IgD-negative memory B cell (primary cell): ENCODE measurements around the gene UGDH. TPM values are rescaled to one million over a fixed set of nuclear protein-coding genes. Genes with fewer than 3 reads are reported as not detected.
"Not testable (repeated sequence)": the region's sequence is repeated elsewhere in the genome, so short reads cannot be mapped to it uniquely, and the experiment has no call there.

Experiments
- H3K27ac Mint-ChIP-seq, 3 donors: one replicate each; pipeline ENCODE4 v1.8.0; 2020 to 2022; ENCODE audit warnings: mild to moderate bottlenecking in 3 of 3, mixed read lengths in 3 of 3, moderate library complexity in 1 of 3
- H3K27me3 Mint-ChIP-seq: one replicate; pipeline ENCODE4 v1.8.0; 2021; ENCODE audit warnings: mixed read lengths
- H3K36me3 Mint-ChIP-seq: one replicate; pipeline ENCODE4 v1.8.0; 2020; ENCODE audit warnings: mild to moderate bottlenecking, mixed read lengths
- H3K4me1 Mint-ChIP-seq, 3 donors: one replicate each; pipeline ENCODE4 v1.8.0; 2020 to 2022; ENCODE audit warnings: mixed read lengths in 3 of 3, mild to moderate bottlenecking in 1 of 3
- H3K4me3 Mint-ChIP-seq, 4 donors: one replicate each; pipeline ENCODE4 v1.8.0; 2020 to 2022; ENCODE audit warnings: mild to moderate bottlenecking in 4 of 4, mixed read lengths in 4 of 4, moderate library complexity in 3 of 4
- H3K9me3 Mint-ChIP-seq, 3 donors: one replicate each; pipeline ENCODE4 v1.8.0; 2020 to 2021; ENCODE audit warnings: mixed read lengths in 3 of 3, mild to moderate bottlenecking in 1 of 3
- polyA plus RNA-seq: library from polyadenylated mRNA; unstranded; fragments of 300-500 nt; fragmentation: Illumina TruSeq; gene quantifications from one replicate; pipeline ENCODE4 v1.2.3, GENCODE V29; 2021

The UGDH gene
- polyA plus RNA-seq, 1 donor from 2014 or later = 20.0 TPM

DNA sequence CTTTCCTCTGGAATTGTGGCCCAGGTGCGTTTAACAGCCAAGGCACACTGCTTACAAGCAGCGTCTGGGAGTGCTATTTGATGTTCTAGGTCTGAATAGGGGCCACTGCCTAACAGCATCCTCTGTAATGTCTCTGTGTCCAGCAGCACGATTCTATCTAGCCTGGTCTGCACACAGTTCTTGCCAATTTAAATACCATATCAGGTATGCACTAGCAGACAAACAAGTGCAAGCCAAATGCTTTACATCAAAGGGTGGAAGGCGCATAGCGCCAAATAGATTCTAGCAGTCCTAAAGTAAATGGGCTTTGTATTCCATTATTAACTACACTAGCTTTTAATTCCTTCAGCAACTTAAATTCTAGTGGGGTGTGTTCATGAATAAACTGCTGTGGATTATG lies 15.8 kb upstream of the UGDH start:
- Mint-ChIP-seq H3K4me3 (no peak overlapping the region), H3K27ac (peak overlapping the region in 1 of 3 donors; percentile 49), H3K27me3 (no peaks in the 10 kb centered on the region), H3K4me1 (peaks cover 0 to 5% (median 2%) of the 10 kb centered on the region in 3 donors), H3K9me3 (no peaks in the 10 kb centered on the region), H3K36me3 (peaks cover 4% of the 10 kb centered on the region)

- Mint-ChIP-seq H3K4me1 (peaks cover 0 to 5% (median 2%) of the 10 kb centered on the region in 3 donors), H3K9me3 (no peaks in the 10 kb centered on the region), H3K4me3 (no peak overlapping the region), H3K36me3 (peaks cover 4% of the 10 kb centered on the region), H3K27me3 (no peaks in the 10 kb centered on the region), H3K27ac (peak overlapping the region in 1 of 3 donors; percentile 49)
Measured at GRCh38 chr4:39542611-39543012, 15.4 kb upstream of the UGDH start.

DNA sequence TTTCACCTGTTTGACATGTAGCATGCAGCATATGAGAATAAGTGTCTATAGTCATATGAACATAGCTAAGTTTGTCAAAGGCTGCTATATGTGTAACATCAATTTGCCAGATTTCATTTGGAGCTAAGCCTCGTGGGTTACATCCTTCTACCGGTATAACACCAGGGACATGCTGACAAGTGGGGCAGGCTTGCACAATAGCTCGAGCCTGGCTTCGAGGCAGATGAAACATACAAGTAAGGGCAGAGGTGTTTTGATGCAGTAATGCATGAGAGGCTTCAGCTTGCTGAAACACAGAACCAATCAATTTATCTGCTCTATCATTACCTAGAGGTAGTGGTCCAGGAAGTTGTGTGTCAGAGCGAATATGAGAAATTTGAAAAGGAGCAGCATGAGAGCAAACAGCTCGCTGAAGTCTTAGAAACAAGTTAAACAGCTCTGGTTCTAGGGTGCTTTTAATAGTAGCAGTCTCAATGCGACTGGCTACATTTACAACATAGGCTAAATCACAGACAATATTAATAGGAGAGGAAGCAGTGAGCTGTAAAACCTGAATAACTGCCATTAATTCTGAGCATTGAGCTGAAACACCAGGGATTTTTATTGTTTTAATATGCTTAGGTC lies 14.9 kb upstream of the UGDH start:
- Mint-ChIP-seq H3K4me3 (no peak overlapping the region), H3K27me3 (no peaks in the 10 kb centered on the region), H3K4me1 (peaks cover 0 to 5% (median 0%) of the 10 kb centered on the region in 3 donors), H3K9me3 (no peaks in the 10 kb centered on the region), H3K36me3 (peaks cover 4% of the 10 kb centered on the region), H3K27ac (no peak overlapping the region)

- Mint-ChIP-seq H3K9me3 (peaks cover 0 to 4% (median 0%) of the 10 kb centered on the region in 3 donors), H3K27ac (no peak overlapping the region), H3K36me3 (peaks cover 1% of the 10 kb centered on the region), H3K4me3 (no peak overlapping the region), H3K4me1 (no peaks in the 10 kb centered on the region), H3K27me3 (no peaks in the 10 kb centered on the region)
Measured at GRCh38 chr4:39539089-39539611, 11.9 kb upstream of the UGDH start.

DNA sequence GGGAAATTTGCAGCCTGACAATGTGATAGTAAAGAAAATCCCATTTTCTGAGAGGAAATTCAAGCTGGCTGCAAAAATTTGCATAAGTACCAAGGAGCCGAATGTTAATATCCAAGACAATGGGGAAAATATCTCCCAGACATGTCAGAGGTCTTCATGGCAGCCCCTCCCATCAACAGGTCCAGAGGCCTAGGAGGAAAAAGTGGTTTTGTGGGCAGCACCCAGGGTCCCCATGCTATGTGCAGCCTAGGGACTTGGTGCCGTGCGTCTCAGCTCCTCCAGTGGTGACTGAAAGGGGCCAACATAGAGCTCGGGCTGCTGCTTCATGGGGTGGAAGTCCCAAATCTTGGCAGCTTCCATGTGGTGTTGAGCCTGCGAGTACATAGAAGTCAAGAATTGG lies 6.3 kb upstream of the UGDH start:
- H3K27me3 Mint-ChIP-seq = no peaks in the 10 kb centered on the region
- H3K9me3 Mint-ChIP-seq = peaks cover 2 to 13% (median 7%) of the 10 kb centered on the region in 3 donors
- peaks cover 3 to 4% (median 3%) of the 10 kb centered on the region in 3 donors for H3K4me1 Mint-ChIP-seq
- no peak overlapping the region for H3K4me3 Mint-ChIP-seq
- H3K36me3 Mint-ChIP-seq = peaks cover 14% of the 10 kb centered on the region
- no peak overlapping the region for H3K27ac Mint-ChIP-seq

GRCh38 chr4:39532237-39532636 lies 5.0 kb upstream of the UGDH start:
- not testable (repeated sequence) for H3K4me3 Mint-ChIP-seq, H3K27ac Mint-ChIP-seq, H3K4me1 Mint-ChIP-seq, H3K27me3 Mint-ChIP-seq
- peaks cover 2 to 13% (median 7%) of the 10 kb centered on the region in 3 donors for H3K9me3 Mint-ChIP-seq
- H3K36me3 Mint-ChIP-seq = peaks cover 14% of the 10 kb centered on the region

DNA sequence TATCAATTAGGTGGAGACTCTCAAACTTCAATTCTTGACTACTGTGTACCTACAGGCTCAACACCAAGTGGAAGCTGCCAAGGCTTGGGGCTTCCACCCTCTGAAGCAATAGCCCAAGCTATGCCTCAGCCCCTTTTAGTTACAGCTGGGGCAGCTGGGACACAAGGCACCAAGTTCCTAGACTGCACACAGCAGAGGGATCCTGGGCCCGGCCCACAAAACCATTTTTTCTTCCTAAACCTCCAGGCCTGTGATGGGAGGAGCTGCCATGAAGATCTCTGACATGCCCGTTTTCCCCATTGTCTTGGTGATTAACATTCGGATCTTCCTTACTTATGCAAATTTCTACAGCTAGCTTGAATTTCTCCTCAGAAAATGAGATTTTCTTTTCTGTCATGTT lies 3.4 kb upstream of the UGDH start:
- H3K36me3 Mint-ChIP-seq = peaks cover 14% of the 10 kb centered on the region
- H3K4me3 Mint-ChIP-seq = peak overlapping the region in 1 of 4 donors; percentile 75
- H3K27me3 Mint-ChIP-seq = no peaks in the 10 kb centered on the region
- H3K9me3 Mint-ChIP-seq = peaks cover 2 to 13% (median 7%) of the 10 kb centered on the region in 3 donors
- H3K27ac Mint-ChIP-seq = no peak overlapping the region
- peaks cover 16 to 21% (median 18%) of the 10 kb centered on the region in 3 donors for H3K4me1 Mint-ChIP-seq

DNA sequence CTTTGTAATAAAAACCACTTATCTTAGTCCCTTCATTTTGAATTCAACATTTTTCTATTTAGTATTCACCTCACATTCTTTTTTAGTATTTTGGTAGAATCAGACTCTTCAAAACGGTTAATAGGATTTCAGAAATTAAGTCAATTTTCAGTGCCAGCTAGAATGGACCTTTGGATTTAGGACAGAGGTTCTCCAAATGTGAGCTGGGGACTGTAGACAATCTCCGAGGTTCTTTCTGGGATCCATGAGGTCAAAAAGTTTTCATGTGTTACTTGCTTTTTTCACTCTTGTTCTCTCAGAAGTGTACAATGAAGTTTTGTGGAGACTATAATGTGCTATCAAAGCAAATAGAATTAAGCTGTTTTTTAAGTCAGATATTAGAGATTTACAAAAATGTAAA lies 2.3 kb upstream of the UGDH start:
- H3K36me3 Mint-ChIP-seq = peaks cover 12% of the 10 kb centered on the region
- H3K4me3 Mint-ChIP-seq = peak overlapping the region in 2 of 4 donors; percentile 41 to 100
- H3K27ac Mint-ChIP-seq = no peak overlapping the region

DNA sequence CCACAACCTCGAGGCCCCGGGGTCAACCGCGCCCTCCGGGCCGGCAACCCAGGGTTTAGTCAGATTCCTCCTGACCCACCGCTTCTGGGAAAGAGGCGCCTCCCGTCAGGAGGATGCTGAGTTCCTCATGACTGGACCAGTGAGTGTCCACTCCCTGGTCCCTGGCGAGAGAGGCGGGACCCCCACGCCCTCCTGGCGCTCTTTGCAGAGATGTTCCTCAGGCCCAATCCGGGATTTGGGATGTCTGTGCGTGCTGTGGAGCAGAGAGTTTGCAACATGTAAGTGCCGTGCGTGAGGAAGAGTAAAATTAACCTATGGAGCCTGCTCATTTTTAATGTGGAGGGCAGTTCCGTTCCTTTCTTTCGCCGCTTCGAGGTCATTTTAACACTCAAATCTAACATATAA lies 824 bp upstream of the UGDH start:
- Mint-ChIP-seq H3K4me3 (peak overlapping the region; percentile 98 to 100 (median 100)), H3K36me3 (peaks cover 12% of the 10 kb centered on the region), H3K4me1 (peaks cover 18 to 22% (median 20%) of the 10 kb centered on the region in 3 donors), H3K27ac (peak overlapping the region; percentile 78 to 91 (median 88)), H3K9me3 (peaks cover 2 to 8% (median 7%) of the 10 kb centered on the region in 3 donors), H3K27me3 (no peaks in the 10 kb centered on the region)

More for the DNA sequence above, 2.3 kb upstream of the UGDH start:
- Mint-ChIP-seq H3K9me3 (peaks cover 2 to 12% (median 7%) of the 10 kb centered on the region in 3 donors), H3K27me3 (no peaks in the 10 kb centered on the region), H3K4me1 (peaks cover 16 to 22% (median 20%) of the 10 kb centered on the region in 3 donors)

- H3K9me3 Mint-ChIP-seq = peaks cover 0 to 3% (median 2%) of the 10 kb centered on the region in 3 donors
- H3K4me1 Mint-ChIP-seq = peaks cover 14 to 22% (median 20%) of the 10 kb centered on the region in 3 donors
- H3K27me3 Mint-ChIP-seq = no peaks in the 10 kb centered on the region
- peaks cover 8% of the 10 kb centered on the region for H3K36me3 Mint-ChIP-seq
- peak overlapping the region; percentile 98 to 100 (median 100) for H3K4me3 Mint-ChIP-seq
- peak overlapping the region in 2 of 3 donors; percentile 63 to 83 for H3K27ac Mint-ChIP-seq
Measured at GRCh38 chr4:39526765-39527295, 409 bp downstream of the UGDH start.

DNA sequence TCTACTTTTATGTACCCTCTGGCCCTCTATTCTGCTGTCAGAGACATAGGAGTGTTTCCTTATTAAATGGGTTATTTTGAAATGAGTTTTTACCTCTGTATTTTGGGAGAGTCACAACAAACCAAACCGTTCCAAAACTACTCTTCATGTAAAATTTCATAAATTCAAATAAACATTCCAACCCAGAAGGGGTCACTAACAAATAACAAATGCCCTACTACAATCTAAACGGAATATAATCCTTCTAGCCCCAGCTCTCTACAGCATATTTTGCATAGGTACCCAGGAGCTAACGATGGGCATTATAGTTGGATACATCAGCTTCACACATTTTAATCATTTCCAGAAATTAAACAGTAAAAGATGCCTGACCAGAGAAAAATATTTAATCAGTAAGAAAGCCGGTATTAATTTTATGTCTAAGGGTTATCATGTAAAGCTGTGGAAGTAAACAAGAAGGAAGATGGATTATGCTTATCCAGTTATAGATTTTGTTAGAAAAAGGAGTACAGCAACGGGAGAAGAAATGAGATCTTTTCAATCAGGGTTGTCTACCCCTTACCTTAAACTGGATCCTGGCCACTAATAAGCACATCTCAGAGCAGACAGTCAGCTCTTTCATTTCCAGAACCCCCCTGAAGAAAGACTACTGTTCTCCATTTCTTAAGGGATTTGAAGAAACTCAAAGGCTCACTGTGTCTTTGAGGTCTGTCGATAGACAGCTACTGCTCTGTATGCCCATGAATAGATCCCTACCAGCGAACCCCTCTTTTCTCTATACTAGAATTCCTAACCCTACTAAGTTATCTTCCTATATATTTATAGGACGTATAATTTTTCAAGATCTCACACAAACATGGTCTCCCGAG lies 1.2 kb downstream of the UGDH start:
- Mint-ChIP-seq H3K4me3 (peak overlapping the region; percentile 98 to 100 (median 100)), H3K36me3 (peaks cover 2% of the 10 kb centered on the region), H3K9me3 (no peaks in the 10 kb centered on the region), H3K27ac (peak overlapping the region in 2 of 3 donors; percentile 63 to 83), H3K4me1 (peaks cover 14 to 22% (median 20%) of the 10 kb centered on the region in 3 donors), H3K27me3 (no peaks in the 10 kb centered on the region)

GRCh38 chr4:39524161-39524957 lies 2.9 kb downstream of the UGDH start:
- H3K27me3 Mint-ChIP-seq = no peaks in the 10 kb centered on the region
- peak overlapping the region in 1 of 4 donors; percentile 53 for H3K4me3 Mint-ChIP-seq
- no peak overlapping the region for H3K27ac Mint-ChIP-seq
- no peaks in the 10 kb centered on the region for H3K9me3 Mint-ChIP-seq
- no peaks in the 10 kb centered on the region for H3K36me3 Mint-ChIP-seq
- peaks cover 14 to 19% (median 19%) of the 10 kb centered on the region in 3 donors for H3K4me1 Mint-ChIP-seq

DNA sequence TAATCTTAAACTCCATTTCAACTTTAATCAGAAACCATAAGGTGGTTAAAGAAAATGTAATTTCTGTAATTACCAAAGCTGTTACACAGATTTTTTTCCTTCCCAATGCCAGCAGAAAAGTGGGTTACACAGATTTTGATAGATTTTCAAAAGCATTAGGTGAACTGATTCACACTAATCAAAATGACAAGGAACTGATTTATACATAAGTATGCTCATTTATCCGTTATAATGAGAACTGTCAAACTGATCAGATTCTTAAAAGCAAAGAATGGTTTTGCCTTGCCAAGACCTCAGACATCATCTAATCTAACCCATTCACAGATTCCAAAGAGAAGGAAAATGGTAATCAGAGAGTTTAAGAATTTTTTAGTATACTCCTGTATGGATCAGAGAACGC lies 5.2 kb downstream of the UGDH start:
- Mint-ChIP-seq H3K27me3 (no peaks in the 10 kb centered on the region), H3K27ac (no peak overlapping the region), H3K36me3 (peaks cover 1% of the 10 kb centered on the region), H3K4me3 (peak overlapping the region in 1 of 4 donors; percentile 13), H3K4me1 (peaks cover 11 to 13% (median 12%) of the 10 kb centered on the region in 3 donors), H3K9me3 (no peaks in the 10 kb centered on the region)

DNA sequence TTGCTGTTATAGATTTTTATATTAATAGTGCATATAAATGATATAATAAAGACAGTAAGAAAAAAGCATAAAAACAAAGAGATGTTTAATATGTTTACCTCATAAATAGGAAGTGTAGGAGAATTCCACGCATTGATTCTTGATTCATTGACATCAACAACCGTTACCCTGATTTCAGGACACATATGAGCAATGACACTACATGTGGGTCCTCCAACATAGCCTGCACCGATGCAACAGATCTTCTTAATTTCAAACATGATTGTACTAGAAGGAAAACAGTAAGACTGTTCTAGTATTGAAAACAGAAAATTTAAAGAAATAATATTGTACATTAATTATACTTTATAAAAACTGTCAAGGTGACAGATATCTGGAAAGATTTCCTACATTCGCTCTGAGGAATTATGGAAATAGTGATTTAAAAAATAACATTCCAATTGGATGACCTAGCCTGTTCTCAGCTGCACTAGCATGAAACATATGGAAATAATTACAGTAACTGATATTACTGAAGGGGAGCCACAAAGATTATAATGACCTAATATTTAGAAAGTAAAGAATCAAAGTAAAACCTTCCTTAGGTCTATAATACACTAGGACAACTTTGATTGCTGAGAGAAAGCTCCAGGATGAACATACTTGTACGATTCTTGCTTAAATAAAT lies 5.9 kb downstream of the UGDH start:
- H3K27me3 Mint-ChIP-seq = no peaks in the 10 kb centered on the region
- H3K27ac Mint-ChIP-seq = no peak overlapping the region
- H3K4me1 Mint-ChIP-seq = peaks cover 7 to 9% (median 8%) of the 10 kb centered on the region in 3 donors
- H3K36me3 Mint-ChIP-seq = peaks cover 1% of the 10 kb centered on the region
- H3K4me3 Mint-ChIP-seq = no peak overlapping the region
- H3K9me3 Mint-ChIP-seq = no peaks in the 10 kb centered on the region
